K562 (cell line): Measurements from ENCODE around the gene COL4A5. TPM values are rescaled to one million over a fixed set of nuclear protein-coding genes. Genes with fewer than 3 reads are reported as not detected.

ENCODE experiments used
- ATAC-seq: fragments of 200-7000 bp; cut with Tn5 transposase; 3 replicates; pipeline ENCODE4 v1.9.1; 2020; ENCODE audit warnings: moderate library complexity
- BruUV-seq: library from RNA; stranded (reverse); fragments of 400-500 nt; replicated peaks from 2 replicates; lab custom pipeline; 2021; lab: Mats Ljungman, UMichigan
- CTCF ChIA-PET: fragments of 300-600 bp; formaldehyde crosslinking; extraction: SDS; loops from one replicate; lab custom pipeline; 2021; ENCODE audit warnings: low intra/inter-chr PET ratio; lab: Yijun Ruan, JAX
- POLR2A ChIA-PET: fragments of 300-600, 350-650 bp; sonication (Branson Sonifier 250); formaldehyde crosslinking; extraction: SDS; loops from one replicate; lab custom pipeline; 2021; ENCODE audit warnings: antibody characterized with exemption, inconsistent platforms; lab: Yijun Ruan, JAX
- DNase-seq, 4 experiments: peaks; one replicate each; pipeline versions ENCODE4 v3.0.0 to v3.0.0-alpha.2; 2011 to 2018; ENCODE audit warnings: low spot score in 3 of 4, mixed read lengths in 3 of 4; ENCODE audit errors: extremely low read depth in 1 of 4
- FAIRE-seq: peaks from 2 replicates; lab custom pipeline; 2011; peaks lifted over from hg19 to GRCh38; lab: Jason Lieb, UNC
- H2AFZ ChIP-seq: 2 replicates; pipeline ENCODE4 v1.6.0; 2011; ENCODE audit warnings: low read depth, low read length, control low read depth, inconsistent platforms
- H3K27ac ChIP-seq: fragments of 200-600 bp; 3 replicates; pipeline ENCODE4 v1.8.0; 2011; ENCODE audit warnings: low read depth, mild to moderate bottlenecking, control low read depth, inconsistent platforms, low read length, moderate library complexity, mixed read lengths; ENCODE audit errors: extremely low read depth
- H3K27me3 ChIP-seq, 2 experiments: fragments of 300-600 bp in 1 of 2; 2 replicates in 1 of 2; 3 replicates in 1 of 2; pipeline versions ENCODE4 v1.6.0 to v1.8.0; 2011; ENCODE audit warnings: inconsistent platforms in 2 of 2, low read length in 2 of 2, mild to moderate bottlenecking in 1 of 2, mixed read lengths in 1 of 2, moderate library complexity in 1 of 2; ENCODE audit not compliant: control insufficient read depth in 2 of 2, insufficient read depth in 2 of 2
- H3K36me3 ChIP-seq: fragments of 300-600 bp; 3 replicates; pipeline ENCODE4 v1.8.0; 2011; ENCODE audit warnings: mild to moderate bottlenecking, low read length, inconsistent platforms; ENCODE audit not compliant: control insufficient read depth, insufficient read depth
- H3K4me1 ChIP-seq, 2 experiments: fragments of 200-600 bp in 1 of 2; replicated peaks in 1 of 2; 2 replicates in 1 of 2; 3 replicates in 1 of 2; pipeline versions ENCODE4 v1.5.1 to v1.8.0; 2011; ENCODE audit warnings: inconsistent platforms in 2 of 2, low read length in 2 of 2, mild to moderate bottlenecking in 1 of 2, mixed read lengths in 1 of 2, moderate library complexity in 1 of 2; ENCODE audit not compliant: control insufficient read depth in 2 of 2, insufficient read depth in 2 of 2
- H3K4me2 ChIP-seq: 2 replicates; pipeline ENCODE4 v1.6.1; 2011; ENCODE audit warnings: low read length, control low read depth, inconsistent platforms, mixed read lengths; ENCODE audit not compliant: insufficient read depth
- H3K4me3 ChIP-seq: fragments of 200-600 bp; sonication (generic), shearing (Covaris generic); 2 replicates; pipeline ENCODE4 v1.5.1; 2016; ENCODE audit warnings: control low read depth, inconsistent platforms
- H3K79me2 ChIP-seq: fragments of 200-600 bp; 3 replicates; pipeline ENCODE4 v1.8.0; 2011; ENCODE audit warnings: low read length, inconsistent platforms; ENCODE audit not compliant: control insufficient read depth, insufficient read depth
- H3K9ac ChIP-seq, 2 experiments: 2 replicates each; pipeline versions ENCODE4 v1.6.0 to v1.6.1; 2011; ENCODE audit warnings: low read depth in 2 of 2, low read length in 2 of 2, control low read depth in 1 of 2, inconsistent platforms in 1 of 2, mild to moderate bottlenecking in 1 of 2, mixed read lengths in 1 of 2; ENCODE audit not compliant: insufficient read depth in 1 of 2
- H3K9me1 ChIP-seq: one replicate; pipeline ENCODE4 v1.6.0; 2011; ENCODE audit warnings: inconsistent platforms, mild to moderate bottlenecking, low read length, moderate library complexity; ENCODE audit not compliant: control insufficient read depth, insufficient read depth
- H3K9me3 ChIP-seq: replicated peaks from 2 replicates; pipeline ENCODE4 v1.5.1; 2011; ENCODE audit warnings: low read depth, low read length, inconsistent platforms; ENCODE audit not compliant: control insufficient read depth, insufficient read depth
- H4K20me1 ChIP-seq: replicated peaks from 2 replicates; pipeline ENCODE4 v1.6.1; 2011; ENCODE audit warnings: low read length, inconsistent platforms, mixed read lengths; ENCODE audit not compliant: control insufficient read depth, insufficient read depth
- BHLHE40 ChIP-seq: IDR thresholded peaks from 2 replicates; pipeline ENCODE4 v1.6.1; 2011; ENCODE audit warnings: low read length, improper control_type of control experiment
- CREM ChIP-seq: IDR thresholded peaks from 2 replicates; pipeline ENCODE4 v1.6.1; 2014; ENCODE audit warnings: antibody characterized with exemption, low read depth
- NFATC3 ChIP-seq: fragments of 450-650 bp; IDR thresholded peaks from 2 replicates; pipeline ENCODE4 v1.6.1; 2017; ENCODE audit warnings: mild to moderate bottlenecking
- SREBF1 ChIP-seq: fragments of 150-350 bp; IDR thresholded peaks from 2 replicates; pipeline ENCODE4 v1.6.1; 2014; ENCODE audit warnings: antibody characterized with exemption, low read depth, low read length, borderline replicate concordance
- TGIF2 ChIP-seq: sonication (generic); formaldehyde crosslinking; IDR thresholded peaks from 2 replicates; pipeline ENCODE4 v1.8.1; 2022; ENCODE audit warnings: mild to moderate bottlenecking, missing genetic modification reagents, moderate library complexity
- XRCC4 ChIP-seq: IDR thresholded peaks from one replicate; pipeline ENCODE4 v1.6.1; 2011; ENCODE audit not compliant: insufficient read depth, insufficient read length; ENCODE audit errors: extremely low read depth
- ZNF77 ChIP-seq: fragments of 250-450 bp; sonication (Bioruptor Pico); IDR thresholded peaks from 2 replicates; pipeline ENCODE4 v1.5.0; 2020
- WGBS: fragments of 100-300 bp; shearing (Covaris generic); methylation state at CpG from one replicate; pipeline ENCODE4 v1.1.6; 2016; ENCODE audit warnings: low coverage, mixed read lengths; ENCODE audit not compliant: insufficient coverage; ENCODE audit errors: missing lambda C conversion rate; 5-methylcytosine and 5-hydroxymethylcytosine counted together
- in situ Hi-C: fragments of 300-500 bp; cut with MboI; formaldehyde crosslinking; loops from 4 replicates; pipeline ENCODE4 v1.15.0; 2018; ENCODE audit warnings: inconsistent platforms, mixed read lengths
- intact Hi-C: fragments of 100-400 bp; cut with micrococcal nuclease; formaldehyde crosslinking; loops from 2 replicates; pipeline ENCODE4 v1.14.2; 2022
- polyA plus RNA-seq, 8 experiments: library from polyadenylated mRNA; depleted of rRNA in 4 of 8; stranded (reverse) in 5 of 8; unstranded in 3 of 8; fragments of >200 nt; fragmentation: Nextera tagmentation in 2 of 8; fragmentation: Illumina TruSeq in 1 of 8; extraction: Ambion mirVana in 2 of 8; extraction: Trizol in 1 of 8; gene quantifications; 2 replicates each; pipeline versions ENCODE4 v1.2.1 to v1.2.3, GENCODE V29; 2011 to 2014; ENCODE audit warnings: inconsistent platforms in 1 of 8, missing spikeins in 1 of 8
- total RNA-seq, 7 experiments: library from RNA; depleted of rRNA in 6 of 7; stranded (reverse); fragments of >200 nt in 6 of 7; fragmentation: Illumina TruSeq in 2 of 7; extraction: Trizol in 2 of 7; gene quantifications; 2 replicates each; pipeline versions ENCODE4 v1.2.1 to v1.2.3, GENCODE V29; 2011 to 2021; ENCODE audit warnings: low replicate concordance in 1 of 7
- TF ChIP-seq, protein P1 (sequence below): fragments of 250-450 bp; sonication (Bioruptor Pico); IDR thresholded peaks from 2 replicates; pipeline ENCODE4 v1.8.0; 2022; ENCODE audit warnings: moderate library complexity, mild to moderate bottlenecking, inconsistent platforms
- TF ChIP-seq, protein P2 (sequence below), 2 experiments: IDR thresholded peaks; 2 replicates each; pipeline ENCODE4 v1.6.1; 2012; ENCODE audit warnings: improper control_type of control experiment in 2 of 2, low read depth in 2 of 2, low read length in 2 of 2, borderline replicate concordance in 1 of 2
- TF ChIP-seq, protein P3 (sequence below): fragments of 250-450 bp; sonication (Bioruptor Pico); IDR thresholded peaks from 2 replicates; pipeline ENCODE4 v1.4.0; 2020
- TF ChIP-seq, protein P4 (sequence below): sonication (generic); formaldehyde crosslinking; IDR thresholded peaks from 2 replicates; pipeline ENCODE4 v1.8.0; 2023; ENCODE audit warnings: missing genetic modification reagents, mild to moderate bottlenecking, borderline replicate concordance
- TF ChIP-seq, protein P5 (sequence below): fragments of 250-450 bp; sonication (Bioruptor Pico); IDR thresholded peaks from 2 replicates; pipeline ENCODE4 v1.8.0; 2021; ENCODE audit warnings: borderline replicate concordance, mild to moderate bottlenecking, moderate library complexity; ENCODE audit not compliant: poor library complexity, severe bottlenecking

The COL4A5 gene
- total and polyA plus RNA-seq, 9 of the 15 experiments (the other 6 are each of a cell fraction or from before 2014, with no cell fraction given) = 0.66 to 2.5 (median 1.8) TPM

DNA sequence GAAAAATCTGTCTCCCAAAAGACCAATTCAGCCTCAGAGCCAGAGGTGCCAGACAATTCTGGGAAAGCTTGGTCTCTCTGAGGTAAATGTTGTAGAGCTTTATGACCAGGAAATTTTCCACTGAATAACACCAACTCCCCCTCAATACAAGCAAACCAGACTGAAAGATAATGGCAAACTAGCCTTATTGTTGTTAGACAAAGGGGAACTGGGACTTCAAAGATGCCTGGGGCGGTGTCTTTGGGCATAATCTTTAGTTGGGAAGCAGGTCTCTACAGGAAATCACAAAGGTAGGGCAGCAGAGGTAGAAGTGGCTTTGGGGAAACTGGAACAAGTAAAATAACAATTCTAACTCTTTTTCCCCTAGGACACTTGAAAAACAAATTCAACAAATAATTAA, 13.4 kb upstream of the COL4A5 start:
- DNase-seq = no peak
- H3K9ac ChIP-seq = no peak overlapping the region
- H3K4me2 ChIP-seq = no peak overlapping the region
- ChIA-PET POLR2A (no interaction called here), CTCF (no interaction called here)
- peaks cover 0 to 2% of the 10 kb centered on the region in 2 experiments; a peak in 1 of 5 replicates for H3K27me3 ChIP-seq
- no peak for ATAC-seq
- no peaks in the 10 kb centered on the region for H4K20me1 ChIP-seq
- no peak overlapping the region for H3K27ac ChIP-seq
- H3K9me3 ChIP-seq = no peaks in the 10 kb centered on the region
- in situ Hi-C loops = no loop called here
- no peaks in the 10 kb centered on the region for H3K36me3 ChIP-seq
- BruUV-seq = no TSS peak
- H3K4me3 ChIP-seq = no peak overlapping the region
- H3K9me1 ChIP-seq = no peaks in the 10 kb centered on the region
- intact Hi-C loops = no loop called here
- H2AFZ ChIP-seq = no peak overlapping the region
- H3K79me2 ChIP-seq = no peaks in the 10 kb centered on the region
- no peak for FAIRE-seq
- WGBS = 0% methylated on average over 1 of the region's 1 CpG
- no peaks in the 10 kb centered on the region for H3K4me1 ChIP-seq
- no peak for TF ChIP-seq BHLHE40
- TF ChIP-seq, protein P1, sequence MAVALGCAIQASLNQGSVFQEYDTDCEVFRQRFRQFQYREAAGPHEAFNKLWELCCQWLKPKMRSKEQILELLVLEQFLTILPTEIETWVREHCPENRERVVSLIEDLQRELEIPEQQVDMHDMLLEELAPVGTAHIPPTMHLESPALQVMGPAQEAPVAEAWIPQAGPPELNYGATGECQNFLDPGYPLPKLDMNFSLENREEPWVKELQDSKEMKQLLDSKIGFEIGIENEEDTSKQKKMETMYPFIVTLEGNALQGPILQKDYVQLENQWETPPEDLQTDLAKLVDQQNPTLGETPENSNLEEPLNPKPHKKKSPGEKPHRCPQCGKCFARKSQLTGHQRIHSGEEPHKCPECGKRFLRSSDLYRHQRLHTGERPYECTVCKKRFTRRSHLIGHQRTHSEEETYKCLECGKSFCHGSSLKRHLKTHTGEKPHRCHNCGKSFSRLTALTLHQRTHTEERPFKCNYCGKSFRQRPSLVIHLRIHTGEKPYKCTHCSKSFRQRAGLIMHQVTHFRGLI (CRISPR knock-in tag) = no peak
- TF ChIP-seq, protein P2, sequence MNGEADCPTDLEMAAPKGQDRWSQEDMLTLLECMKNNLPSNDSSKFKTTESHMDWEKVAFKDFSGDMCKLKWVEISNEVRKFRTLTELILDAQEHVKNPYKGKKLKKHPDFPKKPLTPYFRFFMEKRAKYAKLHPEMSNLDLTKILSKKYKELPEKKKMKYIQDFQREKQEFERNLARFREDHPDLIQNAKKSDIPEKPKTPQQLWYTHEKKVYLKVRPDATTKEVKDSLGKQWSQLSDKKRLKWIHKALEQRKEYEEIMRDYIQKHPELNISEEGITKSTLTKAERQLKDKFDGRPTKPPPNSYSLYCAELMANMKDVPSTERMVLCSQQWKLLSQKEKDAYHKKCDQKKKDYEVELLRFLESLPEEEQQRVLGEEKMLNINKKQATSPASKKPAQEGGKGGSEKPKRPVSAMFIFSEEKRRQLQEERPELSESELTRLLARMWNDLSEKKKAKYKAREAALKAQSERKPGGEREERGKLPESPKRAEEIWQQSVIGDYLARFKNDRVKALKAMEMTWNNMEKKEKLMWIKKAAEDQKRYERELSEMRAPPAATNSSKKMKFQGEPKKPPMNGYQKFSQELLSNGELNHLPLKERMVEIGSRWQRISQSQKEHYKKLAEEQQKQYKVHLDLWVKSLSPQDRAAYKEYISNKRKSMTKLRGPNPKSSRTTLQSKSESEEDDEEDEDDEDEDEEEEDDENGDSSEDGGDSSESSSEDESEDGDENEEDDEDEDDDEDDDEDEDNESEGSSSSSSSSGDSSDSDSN (IDR thresholded peaks at IDR 0.05; ENCODE audit: borderline replicate concordance in 1 of 2, low read depth in 2 of 2, low read length in 2 of 2) = no peak
- TF ChIP-seq, protein P3, sequence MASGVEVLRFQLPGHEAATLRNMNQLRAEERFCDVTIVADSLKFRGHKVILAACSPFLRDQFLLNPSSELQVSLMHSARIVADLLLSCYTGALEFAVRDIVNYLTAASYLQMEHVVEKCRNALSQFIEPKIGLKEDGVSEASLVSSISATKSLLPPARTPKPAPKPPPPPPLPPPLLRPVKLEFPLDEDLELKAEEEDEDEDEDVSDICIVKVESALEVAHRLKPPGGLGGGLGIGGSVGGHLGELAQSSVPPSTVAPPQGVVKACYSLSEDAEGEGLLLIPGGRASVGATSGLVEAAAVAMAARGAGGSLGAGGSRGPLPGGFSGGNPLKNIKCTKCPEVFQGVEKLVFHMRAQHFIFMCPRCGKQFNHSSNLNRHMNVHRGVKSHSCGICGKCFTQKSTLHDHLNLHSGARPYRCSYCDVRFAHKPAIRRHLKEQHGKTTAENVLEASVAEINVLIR = no peak
- no peak for TF ChIP-seq XRCC4
- TF ChIP-seq ZNF77 (CRISPR knock-in tag) = no peak
- TF ChIP-seq, protein P4, sequence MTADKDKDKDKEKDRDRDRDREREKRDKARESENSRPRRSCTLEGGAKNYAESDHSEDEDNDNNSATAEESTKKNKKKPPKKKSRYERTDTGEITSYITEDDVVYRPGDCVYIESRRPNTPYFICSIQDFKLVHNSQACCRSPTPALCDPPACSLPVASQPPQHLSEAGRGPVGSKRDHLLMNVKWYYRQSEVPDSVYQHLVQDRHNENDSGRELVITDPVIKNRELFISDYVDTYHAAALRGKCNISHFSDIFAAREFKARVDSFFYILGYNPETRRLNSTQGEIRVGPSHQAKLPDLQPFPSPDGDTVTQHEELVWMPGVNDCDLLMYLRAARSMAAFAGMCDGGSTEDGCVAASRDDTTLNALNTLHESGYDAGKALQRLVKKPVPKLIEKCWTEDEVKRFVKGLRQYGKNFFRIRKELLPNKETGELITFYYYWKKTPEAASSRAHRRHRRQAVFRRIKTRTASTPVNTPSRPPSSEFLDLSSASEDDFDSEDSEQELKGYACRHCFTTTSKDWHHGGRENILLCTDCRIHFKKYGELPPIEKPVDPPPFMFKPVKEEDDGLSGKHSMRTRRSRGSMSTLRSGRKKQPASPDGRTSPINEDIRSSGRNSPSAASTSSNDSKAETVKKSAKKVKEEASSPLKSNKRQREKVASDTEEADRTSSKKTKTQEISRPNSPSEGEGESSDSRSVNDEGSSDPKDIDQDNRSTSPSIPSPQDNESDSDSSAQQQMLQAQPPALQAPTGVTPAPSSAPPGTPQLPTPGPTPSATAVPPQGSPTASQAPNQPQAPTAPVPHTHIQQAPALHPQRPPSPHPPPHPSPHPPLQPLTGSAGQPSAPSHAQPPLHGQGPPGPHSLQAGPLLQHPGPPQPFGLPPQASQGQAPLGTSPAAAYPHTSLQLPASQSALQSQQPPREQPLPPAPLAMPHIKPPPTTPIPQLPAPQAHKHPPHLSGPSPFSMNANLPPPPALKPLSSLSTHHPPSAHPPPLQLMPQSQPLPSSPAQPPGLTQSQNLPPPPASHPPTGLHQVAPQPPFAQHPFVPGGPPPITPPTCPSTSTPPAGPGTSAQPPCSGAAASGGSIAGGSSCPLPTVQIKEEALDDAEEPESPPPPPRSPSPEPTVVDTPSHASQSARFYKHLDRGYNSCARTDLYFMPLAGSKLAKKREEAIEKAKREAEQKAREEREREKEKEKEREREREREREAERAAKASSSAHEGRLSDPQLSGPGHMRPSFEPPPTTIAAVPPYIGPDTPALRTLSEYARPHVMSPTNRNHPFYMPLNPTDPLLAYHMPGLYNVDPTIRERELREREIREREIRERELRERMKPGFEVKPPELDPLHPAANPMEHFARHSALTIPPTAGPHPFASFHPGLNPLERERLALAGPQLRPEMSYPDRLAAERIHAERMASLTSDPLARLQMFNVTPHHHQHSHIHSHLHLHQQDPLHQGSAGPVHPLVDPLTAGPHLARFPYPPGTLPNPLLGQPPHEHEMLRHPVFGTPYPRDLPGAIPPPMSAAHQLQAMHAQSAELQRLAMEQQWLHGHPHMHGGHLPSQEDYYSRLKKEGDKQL = no peak
- no peak for TF ChIP-seq CREM
- no peak for TF ChIP-seq SREBF1
- TF ChIP-seq NFATC3 = no peak
- no peak for TF ChIP-seq TGIF2 (CRISPR knock-in tag)
- TF ChIP-seq, protein P5, sequence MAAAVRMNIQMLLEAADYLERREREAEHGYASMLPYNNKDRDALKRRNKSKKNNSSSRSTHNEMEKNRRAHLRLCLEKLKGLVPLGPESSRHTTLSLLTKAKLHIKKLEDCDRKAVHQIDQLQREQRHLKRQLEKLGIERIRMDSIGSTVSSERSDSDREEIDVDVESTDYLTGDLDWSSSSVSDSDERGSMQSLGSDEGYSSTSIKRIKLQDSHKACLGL = no peak
